HepG2 (cell line): Measurements from ENCODE around the gene PPIB. TPM values are rescaled to one million over a fixed set of nuclear protein-coding genes. Genes with fewer than 3 reads are reported as not detected.
A peak's percentile ranks its signal among the peaks of the same experiment; 100 is the strongest.

ENCODE experiments used
- CBX2 ChIP-seq, 2 experiments: fragments of 200-600 bp in 1 of 2; sonication (generic); formaldehyde crosslinking in 1 of 2; IDR thresholded peaks; 2 replicates each; pipeline versions ENCODE4 v1.7.0 to v1.8.1; 2018 to 2022; ENCODE audit warnings: low read depth in 2 of 2, low read length in 1 of 2, mild to moderate bottlenecking in 1 of 2, missing genetic modification reagents in 1 of 2
- DR1 ChIP-seq: sonication (generic); formaldehyde crosslinking; IDR thresholded peaks from 2 replicates; pipeline ENCODE4 v1.8.0; 2021; ENCODE audit warnings: mild to moderate bottlenecking, missing genetic modification reagents, inconsistent platforms
- FOXK1 ChIP-seq: sonication (generic); formaldehyde crosslinking; IDR thresholded peaks from 2 replicates; pipeline ENCODE4 v1.4.0; 2020; ENCODE audit warnings: low read depth, missing genetic modification reagents, borderline replicate concordance
- HDAC6 ChIP-seq: fragments of 200-600 bp; sonication (generic); IDR thresholded peaks from 2 replicates; pipeline ENCODE4 v1.7.0; 2017; ENCODE audit warnings: mild to moderate bottlenecking, antibody characterized with exemption, low read length, low read depth
- HES4 ChIP-seq: sonication (generic); formaldehyde crosslinking; IDR thresholded peaks from 2 replicates; pipeline ENCODE4 v1.9.0; 2021; ENCODE audit warnings: mild to moderate bottlenecking, missing genetic modification reagents, borderline replicate concordance
- PHB2 ChIP-seq: fragments of 450-650 bp; IDR thresholded peaks from 2 replicates; pipeline ENCODE4 v1.6.1; 2018; ENCODE audit not compliant: partially characterized antibody
- TBP ChIP-seq: sonication (generic); formaldehyde crosslinking; IDR thresholded peaks from 2 replicates; pipeline ENCODE4 v1.5.0; 2020; ENCODE audit warnings: missing genetic modification reagents
- TSC22D2 ChIP-seq: sonication (generic); formaldehyde crosslinking; IDR thresholded peaks from 2 replicates; pipeline ENCODE4 v1.5.1; 2020; ENCODE audit warnings: missing genetic modification reagents, mild to moderate bottlenecking, borderline replicate concordance
- ZNF160 ChIP-seq: sonication (generic); formaldehyde crosslinking; IDR thresholded peaks from 2 replicates; pipeline ENCODE4 v1.8.0; 2022; ENCODE audit warnings: mild to moderate bottlenecking, inconsistent platforms, missing genetic modification reagents
- ZNF558 ChIP-seq: sonication (generic); formaldehyde crosslinking; IDR thresholded peaks from 2 replicates; pipeline ENCODE4 v1.9.0; 2022; ENCODE audit warnings: mild to moderate bottlenecking, missing genetic modification reagents, borderline replicate concordance
- ZNF737 ChIP-seq: sonication (generic); formaldehyde crosslinking; IDR thresholded peaks from 2 replicates; pipeline ENCODE4 v1.5.0; 2020; ENCODE audit warnings: missing genetic modification reagents, mild to moderate bottlenecking, borderline replicate concordance
- ZNF773 ChIP-seq: sonication (generic); formaldehyde crosslinking; IDR thresholded peaks from 2 replicates; pipeline ENCODE4 v1.4.0; 2020; ENCODE audit warnings: missing genetic modification reagents, borderline replicate concordance
- polyA plus RNA-seq, 8 experiments: library from polyadenylated mRNA; depleted of rRNA in 3 of 8; stranded (reverse) in 7 of 8; unstranded in 1 of 8; fragments of >200 nt; fragmentation: Illumina TruSeq in 4 of 8; extraction: Trizol in 4 of 8; gene quantifications; 2 replicates each; pipeline versions ENCODE4 v1.2.1 to v1.2.3, GENCODE V29; 2011 to 2016; ENCODE audit warnings: low read depth in 4 of 8, missing spikeins in 1 of 8, mixed read lengths in 1 of 8; ENCODE audit not compliant: insufficient read depth in 1 of 8
- total RNA-seq, 5 experiments: library from RNA; depleted of rRNA; stranded (reverse); fragments of >200 nt; fragmentation: Illumina TruSeq; extraction: Trizol; gene quantifications; 2 replicates each; pipeline ENCODE4 v1.2.3, GENCODE V29; 2016; ENCODE audit warnings: low read depth in 1 of 5
- TF ChIP-seq, protein P1 (sequence below): sonication (generic); formaldehyde crosslinking; IDR thresholded peaks from 2 replicates; pipeline ENCODE4 v1.9.0; 2021; ENCODE audit warnings: missing genetic modification reagents, mild to moderate bottlenecking, borderline replicate concordance
- TF ChIP-seq, protein P2 (sequence below): IDR thresholded peaks from 2 replicates; pipeline ENCODE4 v1.6.1; 2016; ENCODE audit warnings: missing compliant biosample characterization, missing genetic modification reagents, borderline replicate concordance
- TF ChIP-seq, protein P3 (sequence below): sonication (generic); formaldehyde crosslinking; IDR thresholded peaks from 2 replicates; pipeline ENCODE4 v1.5.1; 2020; ENCODE audit warnings: missing genetic modification reagents, mild to moderate bottlenecking, borderline replicate concordance
- TF ChIP-seq, protein P4 (sequence below): sonication (generic); formaldehyde crosslinking; IDR thresholded peaks from 2 replicates; pipeline ENCODE4 v1.5.1; 2020; ENCODE audit warnings: missing genetic modification reagents, mild to moderate bottlenecking, borderline replicate concordance

Gene PPIB
- total and polyA plus RNA-seq, 2 of the 13 experiments (the other 11 are each of a cell fraction or from before 2014, with no cell fraction given), result 780 to 882 TPM

DNA sequence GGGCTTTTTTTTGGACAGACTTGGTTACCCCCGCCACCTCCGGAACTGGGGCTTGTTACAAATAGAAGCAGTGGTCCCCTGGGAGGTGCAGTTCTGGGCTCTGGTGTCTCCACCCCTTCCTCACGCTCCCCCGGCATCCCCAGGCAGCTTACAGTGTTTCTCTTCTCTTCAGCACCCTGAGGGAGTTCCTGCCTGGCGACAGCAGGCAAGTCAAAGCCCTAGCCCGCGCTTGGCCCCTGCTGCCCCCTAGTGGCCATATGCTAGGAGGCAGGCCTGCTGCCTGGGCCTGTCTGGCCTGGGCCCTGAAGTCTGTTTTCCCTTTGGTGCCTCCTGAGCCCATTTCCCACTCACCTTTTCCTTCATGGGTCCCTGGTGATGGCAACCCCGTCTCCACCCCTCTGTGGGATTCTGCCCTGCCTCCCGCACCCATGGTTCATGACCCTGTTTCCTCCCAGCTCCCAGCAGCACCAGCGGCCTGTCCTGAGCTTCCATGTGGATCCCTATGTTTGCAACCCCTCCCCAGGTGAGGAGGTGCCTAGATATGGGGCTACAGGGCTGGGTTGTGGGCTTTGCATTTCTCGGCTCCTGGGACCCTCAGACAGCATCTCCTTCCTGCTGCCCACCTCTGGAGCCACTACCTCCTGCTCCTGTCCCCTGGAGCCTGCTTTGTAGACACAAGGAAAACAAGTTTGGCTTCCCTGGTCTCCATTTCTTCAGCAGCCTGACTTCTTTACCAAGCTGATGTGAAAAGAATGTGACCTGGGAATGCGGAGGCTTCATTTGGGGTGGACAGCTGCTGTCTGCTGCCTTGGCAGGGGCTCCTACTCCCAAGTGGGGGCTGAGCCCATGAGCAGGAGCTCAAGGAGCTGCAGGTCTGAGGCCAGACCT lies 9.1 kb downstream of the PPIB start (continued):
- TF ChIP-seq ZNF160 (CRISPR knock-in tag) (0 out of 2 replicates have a peak, but pooled peaks have one; percentile 8), TSC22D2 (CRISPR knock-in tag) (no peak), DR1 (CRISPR knock-in tag) (no peak), TBP (CRISPR knock-in tag) (no peak), ZNF558 (CRISPR knock-in tag) (no peak), HDAC6 (no peak), PHB2 (no peak), FOXK1 (CRISPR knock-in tag) (no peak), ZNF773 (no peak), HES4 (CRISPR knock-in tag) (no peak), ZNF737 (CRISPR knock-in tag) (no peak), CBX2 (IDR thresholded peaks at IDR 0.05; ENCODE audit: low read depth, low read length) (no peak), CBX2 (CRISPR knock-in tag; IDR thresholded peaks at IDR 0.05; ENCODE audit: low read depth) (no peak)
- TF ChIP-seq, protein P1, sequence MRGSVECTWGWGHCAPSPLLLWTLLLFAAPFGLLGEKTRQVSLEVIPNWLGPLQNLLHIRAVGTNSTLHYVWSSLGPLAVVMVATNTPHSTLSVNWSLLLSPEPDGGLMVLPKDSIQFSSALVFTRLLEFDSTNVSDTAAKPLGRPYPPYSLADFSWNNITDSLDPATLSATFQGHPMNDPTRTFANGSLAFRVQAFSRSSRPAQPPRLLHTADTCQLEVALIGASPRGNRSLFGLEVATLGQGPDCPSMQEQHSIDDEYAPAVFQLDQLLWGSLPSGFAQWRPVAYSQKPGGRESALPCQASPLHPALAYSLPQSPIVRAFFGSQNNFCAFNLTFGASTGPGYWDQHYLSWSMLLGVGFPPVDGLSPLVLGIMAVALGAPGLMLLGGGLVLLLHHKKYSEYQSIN (CRISPR knock-in tag), result no peak
- TF ChIP-seq, protein P2, sequence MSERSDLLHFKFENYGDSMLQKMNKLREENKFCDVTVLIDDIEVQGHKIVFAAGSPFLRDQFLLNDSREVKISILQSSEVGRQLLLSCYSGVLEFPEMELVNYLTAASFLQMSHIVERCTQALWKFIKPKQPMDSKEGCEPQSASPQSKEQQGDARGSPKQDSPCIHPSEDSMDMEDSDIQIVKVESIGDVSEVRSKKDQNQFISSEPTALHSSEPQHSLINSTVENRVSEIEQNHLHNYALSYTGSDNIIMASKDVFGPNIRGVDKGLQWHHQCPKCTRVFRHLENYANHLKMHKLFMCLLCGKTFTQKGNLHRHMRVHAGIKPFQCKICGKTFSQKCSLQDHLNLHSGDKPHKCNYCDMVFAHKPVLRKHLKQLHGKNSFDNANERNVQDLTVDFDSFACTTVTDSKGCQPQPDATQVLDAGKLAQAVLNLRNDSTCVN, result peak; percentile 69; the same call in 1 of the 2 replicates
- TF ChIP-seq, protein P3, sequence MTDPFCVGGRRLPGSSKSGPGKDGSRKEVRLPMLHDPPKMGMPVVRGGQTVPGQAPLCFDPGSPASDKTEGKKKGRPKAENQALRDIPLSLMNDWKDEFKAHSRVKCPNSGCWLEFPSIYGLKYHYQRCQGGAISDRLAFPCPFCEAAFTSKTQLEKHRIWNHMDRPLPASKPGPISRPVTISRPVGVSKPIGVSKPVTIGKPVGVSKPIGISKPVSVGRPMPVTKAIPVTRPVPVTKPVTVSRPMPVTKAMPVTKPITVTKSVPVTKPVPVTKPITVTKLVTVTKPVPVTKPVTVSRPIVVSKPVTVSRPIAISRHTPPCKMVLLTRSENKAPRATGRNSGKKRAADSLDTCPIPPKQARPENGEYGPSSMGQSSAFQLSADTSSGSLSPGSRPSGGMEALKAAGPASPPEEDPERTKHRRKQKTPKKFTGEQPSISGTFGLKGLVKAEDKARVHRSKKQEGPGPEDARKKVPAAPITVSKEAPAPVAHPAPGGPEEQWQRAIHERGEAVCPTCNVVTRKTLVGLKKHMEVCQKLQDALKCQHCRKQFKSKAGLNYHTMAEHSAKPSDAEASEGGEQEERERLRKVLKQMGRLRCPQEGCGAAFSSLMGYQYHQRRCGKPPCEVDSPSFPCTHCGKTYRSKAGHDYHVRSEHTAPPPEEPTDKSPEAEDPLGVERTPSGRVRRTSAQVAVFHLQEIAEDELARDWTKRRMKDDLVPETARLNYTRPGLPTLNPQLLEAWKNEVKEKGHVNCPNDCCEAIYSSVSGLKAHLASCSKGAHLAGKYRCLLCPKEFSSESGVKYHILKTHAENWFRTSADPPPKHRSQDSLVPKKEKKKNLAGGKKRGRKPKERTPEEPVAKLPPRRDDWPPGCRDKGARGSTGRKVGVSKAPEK (CRISPR knock-in tag), result no peak
- TF ChIP-seq, protein P4, sequence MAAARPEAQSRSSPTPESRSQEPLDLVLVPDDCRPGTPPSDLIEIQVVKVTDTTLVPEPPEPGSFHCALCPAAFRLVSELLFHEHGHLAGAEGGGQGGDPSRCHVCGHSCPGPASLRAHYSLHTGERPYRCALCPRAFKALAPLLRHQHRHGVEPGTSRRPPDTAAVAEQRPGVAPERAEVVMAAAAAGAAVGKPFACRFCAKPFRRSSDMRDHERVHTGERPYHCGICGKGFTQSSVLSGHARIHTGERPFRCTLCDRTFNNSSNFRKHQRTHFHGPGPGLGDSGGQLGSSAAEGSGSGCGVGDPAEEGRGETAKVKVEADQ (CRISPR knock-in tag), result no peak
